K562 (cell line): Measurements from ENCODE around the gene CCR5AS.

Experiments
- BRD4 ChIP-seq: fragments of 200-600 bp; sonication (generic); IDR thresholded peaks from 2 replicates; pipeline ENCODE4 v1.6.1; 2017; ENCODE audit warnings: inconsistent platforms
- CTBP1 ChIP-seq: fragments of 450-650 bp; IDR thresholded peaks from 2 replicates; pipeline ENCODE4 v1.6.1; 2016; ENCODE audit warnings: borderline replicate concordance
- EP300 ChIP-seq: IDR thresholded peaks from 2 replicates; pipeline ENCODE4 v1.6.1; 2012; ENCODE audit warnings: low read length, improper control_type of control experiment
- EP400 ChIP-seq: fragments of 450-650 bp; IDR thresholded peaks from 2 replicates; pipeline ENCODE4 v1.6.1; 2017; ENCODE audit warnings: antibody characterized with exemption, mild to moderate bottlenecking, moderate library complexity
- GATA2 ChIP-seq: sonication (generic); formaldehyde crosslinking; IDR thresholded peaks from 2 replicates; pipeline ENCODE4 v1.4.0; 2020; ENCODE audit warnings: mild to moderate bottlenecking, missing genetic modification reagents
- MEIS2 ChIP-seq: fragments of 450-650 bp; IDR thresholded peaks from 2 replicates; pipeline ENCODE4 v1.6.1; 2014; ENCODE audit warnings: mild to moderate bottlenecking; ENCODE audit not compliant: partially characterized antibody
- MTA1 ChIP-seq: fragments of 450-650 bp; IDR thresholded peaks from 2 replicates; pipeline ENCODE4 v1.6.1; 2017; ENCODE audit warnings: borderline replicate concordance
- PURB ChIP-seq: sonication (generic); formaldehyde crosslinking; IDR thresholded peaks from 2 replicates; pipeline ENCODE4 v1.9.0; 2021; ENCODE audit warnings: low read depth, mild to moderate bottlenecking, missing genetic modification reagents
- RERE ChIP-seq: sonication (generic); formaldehyde crosslinking; IDR thresholded peaks from 2 replicates; pipeline ENCODE4 v1.8.0; 2023; ENCODE audit warnings: missing genetic modification reagents, mild to moderate bottlenecking, borderline replicate concordance
- SIRT6 ChIP-seq: IDR thresholded peaks from one replicate; pipeline ENCODE4 v1.6.1; 2012; ENCODE audit warnings: low read depth, mild to moderate bottlenecking, control low read depth, inconsistent platforms, low read length, moderate library complexity
- SMARCA5 ChIP-seq: fragments of 450-650 bp; IDR thresholded peaks from 2 replicates; pipeline ENCODE4 v1.6.1; 2016
- SMARCE1 ChIP-seq: fragments of 450-650 bp; IDR thresholded peaks from 2 replicates; pipeline ENCODE4 v1.7.1; 2016; ENCODE audit warnings: mild to moderate bottlenecking
- TEAD1 ChIP-seq, 2 experiments: fragments of 450-650 bp in 1 of 2; sonication (generic) in 1 of 2; formaldehyde crosslinking; IDR thresholded peaks; 2 replicates each; pipeline versions ENCODE4 v1.4.0 to v1.8.0; 2020 to 2022; ENCODE audit warnings: mild to moderate bottlenecking in 2 of 2, missing genetic modification reagents in 1 of 2
- ZFPM2 ChIP-seq: fragments of 250-450 bp; sonication (Bioruptor Pico); IDR thresholded peaks from 2 replicates; pipeline ENCODE4 v1.5.1; 2022; ENCODE audit warnings: mild to moderate bottlenecking
- ZNF518B ChIP-seq: fragments of 250-450 bp; sonication (Bioruptor Pico); IDR thresholded peaks from 2 replicates; pipeline ENCODE4 v1.5.0; 2021; ENCODE audit warnings: mild to moderate bottlenecking, moderate library complexity
- ZNF592 ChIP-seq: fragments of 450-650 bp; IDR thresholded peaks from 2 replicates; pipeline ENCODE4 v1.6.1; 2017; ENCODE audit warnings: antibody characterized with exemption, mild to moderate bottlenecking
- ZNF766 ChIP-seq: fragments of 200-800 bp; sonication (Bioruptor generic); conservative IDR thresholded peaks from 2 replicates; pipeline ENCODE4 v1.6.1; 2016; ENCODE audit warnings: missing genetic modification characterization, missing compliant biosample characterization

The CCR5AS gene

GRCh38 chr3:46386205-46386604 lies 20.7 kb downstream of the CCR5AS start (continued):
- TF ChIP-seq ZNF518B (CRISPR knock-in tag) (no peak), RERE (CRISPR knock-in tag) (no peak), PURB (CRISPR knock-in tag) (no peak), BRD4 (no peak), EP300 (peak; percentile 21; the same call in 1 of the 2 replicates), SMARCA5 (no peak), MEIS2 (peak; percentile 95), EP400 (no peak), CTBP1 (peak; percentile 76), ZNF766 (CRISPR knock-in tag) (0 out of 2 replicates have a peak, but pooled peaks have one; percentile 37), ZFPM2 (CRISPR knock-in tag) (no peak), GATA2 (CRISPR knock-in tag) (peak; percentile 94), MTA1 (peak; percentile 45; the same call in 1 of the 2 replicates), TEAD1 (CRISPR knock-in tag; IDR thresholded peaks at IDR 0.05) (peak in 1 of 2 experiments; percentile 78; a peak in 1 of 4 replicates), SMARCE1 (peak; percentile 66; the same call in 1 of the 2 replicates), SIRT6 (no peak), ZNF592 (no peak)
